K562 (cell line): ENCODE data around the gene RGS17. TPM values are rescaled to one million over a fixed set of nuclear protein-coding genes. Genes with fewer than 3 reads are reported as not detected.
A peak's percentile ranks its signal among the peaks of the same experiment; 100 is the strongest.

Source experiments
- ATAC-seq: fragments of 200-7000 bp; cut with Tn5 transposase; 3 replicates; pipeline ENCODE4 v1.9.1; 2020; ENCODE audit warnings: moderate library complexity
- BruUV-seq: library from RNA; stranded (reverse); fragments of 400-500 nt; replicated peaks from 2 replicates; lab custom pipeline; 2021; lab: Mats Ljungman, UMichigan
- CTCF ChIA-PET: fragments of 300-600 bp; formaldehyde crosslinking; extraction: SDS; loops from one replicate; lab custom pipeline; 2021; ENCODE audit warnings: low intra/inter-chr PET ratio; lab: Yijun Ruan, JAX
- POLR2A ChIA-PET: fragments of 300-600, 350-650 bp; sonication (Branson Sonifier 250); formaldehyde crosslinking; extraction: SDS; loops from one replicate; lab custom pipeline; 2021; ENCODE audit warnings: antibody characterized with exemption, inconsistent platforms; lab: Yijun Ruan, JAX
- DNase-seq, 4 experiments: peaks; one replicate each; pipeline versions ENCODE4 v3.0.0 to v3.0.0-alpha.2; 2011 to 2018; ENCODE audit warnings: low spot score in 3 of 4, mixed read lengths in 3 of 4; ENCODE audit errors: extremely low read depth in 1 of 4
- FAIRE-seq: peaks from 2 replicates; lab custom pipeline; 2011; peaks lifted over from hg19 to GRCh38; lab: Jason Lieb, UNC
- H2AFZ ChIP-seq: 2 replicates; pipeline ENCODE4 v1.6.0; 2011; ENCODE audit warnings: low read depth, low read length, control low read depth, inconsistent platforms
- H3K27ac ChIP-seq: fragments of 200-600 bp; 3 replicates; pipeline ENCODE4 v1.8.0; 2011; ENCODE audit warnings: low read depth, mild to moderate bottlenecking, control low read depth, inconsistent platforms, low read length, moderate library complexity, mixed read lengths; ENCODE audit errors: extremely low read depth
- H3K27me3 ChIP-seq, 2 experiments: fragments of 300-600 bp in 1 of 2; 2 replicates in 1 of 2; 3 replicates in 1 of 2; pipeline versions ENCODE4 v1.6.0 to v1.8.0; 2011; ENCODE audit warnings: inconsistent platforms in 2 of 2, low read length in 2 of 2, mild to moderate bottlenecking in 1 of 2, mixed read lengths in 1 of 2, moderate library complexity in 1 of 2; ENCODE audit not compliant: control insufficient read depth in 2 of 2, insufficient read depth in 2 of 2
- H3K36me3 ChIP-seq: fragments of 300-600 bp; 3 replicates; pipeline ENCODE4 v1.8.0; 2011; ENCODE audit warnings: mild to moderate bottlenecking, low read length, inconsistent platforms; ENCODE audit not compliant: control insufficient read depth, insufficient read depth
- H3K4me1 ChIP-seq, 2 experiments: fragments of 200-600 bp in 1 of 2; replicated peaks in 1 of 2; 2 replicates in 1 of 2; 3 replicates in 1 of 2; pipeline versions ENCODE4 v1.5.1 to v1.8.0; 2011; ENCODE audit warnings: inconsistent platforms in 2 of 2, low read length in 2 of 2, mild to moderate bottlenecking in 1 of 2, mixed read lengths in 1 of 2, moderate library complexity in 1 of 2; ENCODE audit not compliant: control insufficient read depth in 2 of 2, insufficient read depth in 2 of 2
- H3K4me2 ChIP-seq: 2 replicates; pipeline ENCODE4 v1.6.1; 2011; ENCODE audit warnings: low read length, control low read depth, inconsistent platforms, mixed read lengths; ENCODE audit not compliant: insufficient read depth
- H3K4me3 ChIP-seq: fragments of 200-600 bp; sonication (generic), shearing (Covaris generic); 2 replicates; pipeline ENCODE4 v1.5.1; 2016; ENCODE audit warnings: control low read depth, inconsistent platforms
- H3K79me2 ChIP-seq: fragments of 200-600 bp; 3 replicates; pipeline ENCODE4 v1.8.0; 2011; ENCODE audit warnings: low read length, inconsistent platforms; ENCODE audit not compliant: control insufficient read depth, insufficient read depth
- H3K9ac ChIP-seq, 2 experiments: 2 replicates each; pipeline versions ENCODE4 v1.6.0 to v1.6.1; 2011; ENCODE audit warnings: low read depth in 2 of 2, low read length in 2 of 2, control low read depth in 1 of 2, inconsistent platforms in 1 of 2, mild to moderate bottlenecking in 1 of 2, mixed read lengths in 1 of 2; ENCODE audit not compliant: insufficient read depth in 1 of 2
- H3K9me1 ChIP-seq: one replicate; pipeline ENCODE4 v1.6.0; 2011; ENCODE audit warnings: inconsistent platforms, mild to moderate bottlenecking, low read length, moderate library complexity; ENCODE audit not compliant: control insufficient read depth, insufficient read depth
- H3K9me3 ChIP-seq: replicated peaks from 2 replicates; pipeline ENCODE4 v1.5.1; 2011; ENCODE audit warnings: low read depth, low read length, inconsistent platforms; ENCODE audit not compliant: control insufficient read depth, insufficient read depth
- H4K20me1 ChIP-seq: replicated peaks from 2 replicates; pipeline ENCODE4 v1.6.1; 2011; ENCODE audit warnings: low read length, inconsistent platforms, mixed read lengths; ENCODE audit not compliant: control insufficient read depth, insufficient read depth
- ATF7 ChIP-seq: fragments of 450-650 bp; IDR thresholded peaks from 2 replicates; pipeline ENCODE4 v1.7.1; 2014; ENCODE audit warnings: mild to moderate bottlenecking, moderate library complexity
- CREB3L1 ChIP-seq: fragments of 450-650 bp; IDR thresholded peaks from 2 replicates; pipeline ENCODE4 v1.6.1; 2014; ENCODE audit warnings: low read depth, mild to moderate bottlenecking, moderate library complexity, borderline replicate concordance
- GATAD2A ChIP-seq: fragments of 450-650 bp; IDR thresholded peaks from 2 replicates; pipeline ENCODE4 v1.6.1; 2017
- KDM1A ChIP-seq, 2 experiments: fragments of 450-650 bp; IDR thresholded peaks; 2 replicates each; pipeline ENCODE4 v1.6.1; 2016; ENCODE audit warnings: mild to moderate bottlenecking in 2 of 2
- MAZ ChIP-seq, 2 experiments: fragments of 450-650 bp in 1 of 2; sonication (generic) in 1 of 2; formaldehyde crosslinking; IDR thresholded peaks in 1 of 2; conservative IDR thresholded peaks in 1 of 2; 2 replicates each; pipeline versions ENCODE4 v1.4.0 to v1.5.0; 2020; ENCODE audit warnings: mild to moderate bottlenecking in 1 of 2, missing genetic modification reagents in 1 of 2
- RBFOX2 ChIP-seq: fragments of 200-400 bp; formaldehyde crosslinking; IDR thresholded peaks from 2 replicates; pipeline ENCODE4 v1.6.1; 2017; ENCODE audit warnings: low read depth, mild to moderate bottlenecking, low read length, moderate library complexity
- ZNF197 ChIP-seq: fragments of 200-800 bp; sonication (Bioruptor generic); IDR thresholded peaks from 2 replicates; pipeline ENCODE4 v1.6.1; 2016; ENCODE audit warnings: low read depth, missing genetic modification characterization, missing compliant biosample characterization
- WGBS: fragments of 100-300 bp; shearing (Covaris generic); methylation state at CpG from one replicate; pipeline ENCODE4 v1.1.6; 2016; ENCODE audit warnings: low coverage, mixed read lengths; ENCODE audit not compliant: insufficient coverage; ENCODE audit errors: missing lambda C conversion rate; 5-methylcytosine and 5-hydroxymethylcytosine counted together
- in situ Hi-C: fragments of 300-500 bp; cut with MboI; formaldehyde crosslinking; loops from 4 replicates; pipeline ENCODE4 v1.15.0; 2018; ENCODE audit warnings: inconsistent platforms, mixed read lengths
- intact Hi-C: fragments of 100-400 bp; cut with micrococcal nuclease; formaldehyde crosslinking; loops from 2 replicates; pipeline ENCODE4 v1.14.2; 2022
- polyA plus RNA-seq, 8 experiments: library from polyadenylated mRNA; depleted of rRNA in 4 of 8; stranded (reverse) in 5 of 8; unstranded in 3 of 8; fragments of >200 nt; fragmentation: Nextera tagmentation in 2 of 8; fragmentation: Illumina TruSeq in 1 of 8; extraction: Ambion mirVana in 2 of 8; extraction: Trizol in 1 of 8; gene quantifications; 2 replicates each; pipeline versions ENCODE4 v1.2.1 to v1.2.3, GENCODE V29; 2011 to 2014; ENCODE audit warnings: inconsistent platforms in 1 of 8, missing spikeins in 1 of 8
- total RNA-seq, 7 experiments: library from RNA; depleted of rRNA in 6 of 7; stranded (reverse); fragments of >200 nt in 6 of 7; fragmentation: Illumina TruSeq in 2 of 7; extraction: Trizol in 2 of 7; gene quantifications; 2 replicates each; pipeline versions ENCODE4 v1.2.1 to v1.2.3, GENCODE V29; 2011 to 2021; ENCODE audit warnings: low replicate concordance in 1 of 7

The RGS17 gene
- total and polyA plus RNA-seq, 9 of the 15 experiments (the other 6 are each of a cell fraction or from before 2014, with no cell fraction given), result 0.01 to 0.14 (median 0.08) TPM; not detected in 6

- H3K4me3 ChIP-seq, result no peak overlapping the region
- in situ Hi-C loops, result no loop called here
- no TSS peak for BruUV-seq
These were observed 60.3 kb downstream of the RGS17 start for GRCh38 chr6:153070756-153071155.

GRCh38 chr6:153069897-153070296, 61.2 kb downstream of the RGS17 start:
- Histone ChIP-seq H3K4me1 (no peaks in the 10 kb centered on the region), H3K27me3 (no peaks in the 10 kb centered on the region), H3K9me1 (no peaks in the 10 kb centered on the region), H3K4me2 (no peak overlapping the region), H3K9me3 (peaks cover 2% of the 10 kb centered on the region; the same call in 1 of the 2 replicates), H3K27ac (no peak overlapping the region), H3K36me3 (no peaks in the 10 kb centered on the region), H3K4me3 (no peak overlapping the region), H3K9ac (no peak overlapping the region), H3K79me2 (no peaks in the 10 kb centered on the region), H2AFZ (no peak overlapping the region), H4K20me1 (no peaks in the 10 kb centered on the region)
- TF ChIP-seq ZNF197 (CRISPR knock-in tag) (no peak), CREB3L1 (no peak)
- ATAC-seq (no peak), DNase-seq (no peak), FAIRE-seq (no peak)
- in situ Hi-C loops, result no loop called here
- intact Hi-C loops, result no loop called here
- ChIA-PET CTCF (no interaction called here), POLR2A (no interaction called here)
- BruUV-seq, result no TSS peak

More at GRCh38 chr6:153070756-153071155, 60.3 kb downstream of the RGS17 start:
- no peak overlapping the region for H3K9ac ChIP-seq
- H4K20me1 ChIP-seq, result no peaks in the 10 kb centered on the region
- TF ChIP-seq MAZ (CRISPR knock-in tag; conservative IDR thresholded peaks at IDR 0.05 in 1 of 2, IDR thresholded peaks at IDR 0.05 in 1 of 2), result no peak
- no peak for TF ChIP-seq GATAD2A
- no peak for TF ChIP-seq RBFOX2
- TF ChIP-seq KDM1A (IDR thresholded peaks at IDR 0.05), result peak in 1 of 2 experiments; percentile 58; a peak in 1 of 4 replicates
- TF ChIP-seq ATF7, result no peak
- no peak overlapping the region for H3K27ac ChIP-seq
- no peaks in the 10 kb centered on the region for H3K9me1 ChIP-seq
- WGBS, result 34% methylated on average over 7 of the region's 7 CpGs
- H3K4me1 ChIP-seq, result no peaks in the 10 kb centered on the region
- no peaks in the 10 kb centered on the region for H3K27me3 ChIP-seq
- ChIA-PET CTCF (no interaction called here), POLR2A (no interaction called here)
- no peak for FAIRE-seq
- no peak for ATAC-seq
- H3K36me3 ChIP-seq, result no peaks in the 10 kb centered on the region
- no peak for DNase-seq
- H2AFZ ChIP-seq, result no peak overlapping the region
- no peak overlapping the region for H3K4me2 ChIP-seq
- H3K9me3 ChIP-seq, result peaks cover 4% of the 10 kb centered on the region; the same call in 1 of the 2 replicates
- H3K79me2 ChIP-seq, result no peaks in the 10 kb centered on the region
- intact Hi-C loops, result no loop called here
